H1 (cell line): ENCODE data around the gene MYH6. TPM values are rescaled to one million over a fixed set of nuclear protein-coding genes. Genes with fewer than 3 reads are reported as not detected.

ENCODE experiments used
- ATF2 ChIP-seq: IDR thresholded peaks from 2 replicates; pipeline ENCODE4 v1.6.1; 2012; ENCODE audit warnings: low read length, inconsistent platforms
- CBX5 ChIP-seq: fragments of 300-800, 300-1000 bp; sonication (generic); IDR thresholded peaks from 2 replicates; pipeline ENCODE4 v1.7.1; 2016; ENCODE audit warnings: antibody characterized with exemption, low read length, low read depth
- CHD2 ChIP-seq: IDR thresholded peaks from 2 replicates; pipeline ENCODE4 v1.6.1; 2012; ENCODE audit warnings: low read length, improper control_type of control experiment
- KDM1A ChIP-seq: fragments of 200-600, 300-600 bp; sonication (generic); IDR thresholded peaks from 2 replicates; pipeline ENCODE4 v1.7.1; 2016; ENCODE audit warnings: mild to moderate bottlenecking, low read length, borderline replicate concordance
- KDM5A ChIP-seq: fragments of 200-600 bp; IDR thresholded peaks from 2 replicates; pipeline ENCODE4 v1.7.1; 2012; ENCODE audit warnings: mild to moderate bottlenecking, low read length, inconsistent platforms, mixed read lengths
- MAFK ChIP-seq: IDR thresholded peaks from 2 replicates; pipeline ENCODE4 v1.6.1; 2012; ENCODE audit warnings: low read depth, mild to moderate bottlenecking, improper control_type of control experiment, low read length
- POLR2AphosphoS5 ChIP-seq: IDR thresholded peaks from 2 replicates; pipeline ENCODE4 v1.6.1; 2011; ENCODE audit warnings: low read depth, low read length
- RFX5 ChIP-seq: IDR thresholded peaks from 2 replicates; pipeline ENCODE4 v1.6.1; 2011; ENCODE audit warnings: low read depth, low read length, improper control_type of control experiment, borderline replicate concordance
- RXRA ChIP-seq: IDR thresholded peaks from 2 replicates; pipeline ENCODE4 v1.6.1; 2011; ENCODE audit warnings: low read depth, mild to moderate bottlenecking, low read length, moderate library complexity; ENCODE audit not compliant: insufficient read depth
- SIN3A ChIP-seq, 2 experiments: IDR thresholded peaks in 1 of 2; conservative IDR thresholded peaks in 1 of 2; 2 replicates each; pipeline ENCODE4 v1.6.1; 2011 to 2012; ENCODE audit warnings: low read length in 2 of 2, improper control_type of control experiment in 1 of 2, low read depth in 1 of 2, mild to moderate bottlenecking in 1 of 2
- SIRT6 ChIP-seq: IDR thresholded peaks from one replicate; pipeline ENCODE4 v1.7.1; 2012; ENCODE audit warnings: low read length, inconsistent platforms
- SP1 ChIP-seq: IDR thresholded peaks from 2 replicates; pipeline ENCODE4 v1.6.1; 2011; ENCODE audit warnings: low read depth, low read length
- SP2 ChIP-seq: IDR thresholded peaks from 2 replicates; pipeline ENCODE4 v1.6.1; 2012; ENCODE audit warnings: mild to moderate bottlenecking, low read length, inconsistent platforms
- TAF7 ChIP-seq: optimal IDR thresholded peaks from 2 replicates; pipeline ENCODE3; 2011; ENCODE audit warnings: low read depth, mild to moderate bottlenecking, inconsistent platforms, low read length, moderate library complexity, borderline replicate concordance
- YY1 ChIP-seq: IDR thresholded peaks from 2 replicates; pipeline ENCODE4 v1.6.1; 2011; ENCODE audit warnings: low read depth, mild to moderate bottlenecking, low read length
- polyA plus RNA-seq, 7 experiments: library from polyadenylated mRNA; depleted of rRNA in 3 of 7; stranded (reverse) in 5 of 7; unstranded in 2 of 7; fragments of >200 nt in 5 of 7; fragments of 200-250 nt in 2 of 7; gene quantifications; 1 replicate in 5 of 7; 2 replicates in 1 of 7; 4 replicates in 1 of 7; pipeline versions ENCODE4 v1.2.1 to v1.2.3, GENCODE V29; 2011 to 2013; ENCODE audit warnings: missing spikeins in 2 of 7, mixed read lengths in 2 of 7
- total RNA-seq: library from RNA; stranded (reverse); fragmentation: NEBNext Ultra II Directional; extraction: Animal tissue kit (Norgen Biotek cat#: 25700); gene quantifications from 2 replicates; pipeline ENCODE4 v1.2.1, GENCODE V29; 2021
- TF ChIP-seq, protein P1 (sequence below): IDR thresholded peaks from 2 replicates; pipeline ENCODE4 v1.6.1; 2012; ENCODE audit warnings: inconsistent platforms

MYH6 gene
- total and polyA plus RNA-seq, 2 of the 8 experiments (the other 6 are each of a cell fraction or from before 2014, with no cell fraction given) = 0.03 TPM; not detected in 1

DNA sequence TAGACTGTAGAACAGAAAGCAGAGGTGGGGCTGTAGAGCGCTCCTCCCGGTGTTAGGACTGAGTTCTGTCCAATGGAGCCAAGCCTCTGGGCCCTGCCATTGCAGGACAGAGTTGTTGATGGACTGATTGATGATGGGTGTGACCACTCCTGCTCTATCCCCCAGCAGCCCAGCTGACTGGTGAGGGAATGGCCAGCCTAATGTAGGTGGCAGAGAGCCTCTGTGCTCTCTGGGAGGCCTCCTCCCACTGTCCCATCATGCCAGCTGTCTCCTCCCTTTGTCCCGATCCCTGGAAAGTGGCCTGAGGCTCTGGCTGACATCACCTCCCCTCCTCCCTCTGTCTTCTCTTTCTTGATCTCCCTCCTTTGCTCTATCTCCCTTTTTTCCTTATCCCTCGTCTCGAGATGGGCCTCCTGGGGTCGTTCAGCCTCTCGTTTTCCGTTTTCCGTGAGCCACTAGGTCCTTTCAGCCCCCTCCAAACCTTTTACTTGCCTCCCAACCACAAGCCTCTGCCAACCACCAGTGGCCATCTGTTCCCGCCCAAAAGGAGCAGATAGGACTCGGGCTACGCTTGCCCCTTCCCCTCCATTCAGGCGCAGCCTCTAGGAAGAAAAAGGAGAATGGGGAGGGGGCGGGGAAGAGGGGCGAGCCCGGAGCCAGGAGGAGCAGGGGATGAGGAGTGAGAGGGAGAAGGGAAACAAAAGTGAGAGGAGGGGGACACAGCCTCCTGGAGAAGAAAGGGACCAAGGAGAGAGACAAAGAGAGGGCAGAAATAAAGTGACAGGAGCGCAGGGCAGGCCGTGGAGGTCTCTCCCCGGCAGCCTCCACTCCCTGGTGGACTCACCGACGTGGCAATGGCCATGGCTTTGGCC is 43.7 kb downstream of the MYH6 start (continued):
- TF ChIP-seq POLR2AphosphoS5 (no peak), SIN3A (conservative IDR thresholded peaks at IDR 0.05 in 1 of 2, IDR thresholded peaks at IDR 0.05 in 1 of 2; ENCODE audit: low read depth in 1 of 2, low read length in 2 of 2) (0 out of 4 replicates have a peak, but pooled peaks of 1 of the 2 experiments have one; percentile 66), TAF7 (peak; percentile 60), RXRA (no peak), SP2 (no peak), ATF2 (no peak), SIRT6 (no peak), CBX5 (no peak), KDM5A (no peak), SP1 (no peak), RFX5 (no peak), MAFK (no peak), KDM1A (no peak), YY1 (no peak), CHD2 (0 out of 2 replicates have a peak, but pooled peaks have one; percentile 39)
- TF ChIP-seq, protein P1, sequence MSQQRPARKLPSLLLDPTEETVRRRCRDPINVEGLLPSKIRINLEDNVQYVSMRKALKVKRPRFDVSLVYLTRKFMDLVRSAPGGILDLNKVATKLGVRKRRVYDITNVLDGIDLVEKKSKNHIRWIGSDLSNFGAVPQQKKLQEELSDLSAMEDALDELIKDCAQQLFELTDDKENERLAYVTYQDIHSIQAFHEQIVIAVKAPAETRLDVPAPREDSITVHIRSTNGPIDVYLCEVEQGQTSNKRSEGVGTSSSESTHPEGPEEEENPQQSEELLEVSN = peak; percentile 87
